Measurements from ENCODE around the gene SMARCD3.

The SMARCD3 gene

GRCh38 chr7:151237244-151238189, 11.0 kb downstream of the SMARCD3 start:
- no peak for DNase-seq (ENCODE audit: low read depth in 2 of 2)

GRCh38 chr7:151236406-151236805, 12.1 kb downstream of the SMARCD3 start:
- DNase-seq (ENCODE audit: low read depth in 2 of 2), result no peak

GRCh38 chr7:151235091-151235787, 13.3 kb downstream of the SMARCD3 start:
- DNase-seq (ENCODE audit: low read depth in 2 of 2), result no peak

- DNase-seq (ENCODE audit: low read depth in 2 of 2), result no peak
These were observed 14.7 kb downstream of the SMARCD3 start for GRCh38 chr7:151233804-151234203.

GRCh38 chr7:151232917-151233701, 15.4 kb downstream of the SMARCD3 start:
- peak; percentile 32 to 42 for DNase-seq (ENCODE audit: low read depth in 2 of 2)

GRCh38 chr7:151232091-151232916, 16.2 kb downstream of the SMARCD3 start, which contains the start of gene CHPF2:
TSS of gene CHPF2 (plus strand) at chr7:151232483. CDS start at chr7:151234012, 1,529 bp downstream.
- peak; percentile 83 to 84 for DNase-seq (ENCODE audit: low read depth in 2 of 2)

GRCh38 chr7:151231080-151231479, 17.4 kb downstream of the SMARCD3 start:
- no peak for DNase-seq (ENCODE audit: low read depth in 2 of 2)

GRCh38 chr7:151229249-151229648, 19.2 kb downstream of the SMARCD3 start:
- DNase-seq (ENCODE audit: low read depth in 2 of 2), result no peak

GRCh38 chr7:151228024-151228866, 20.2 kb downstream of the SMARCD3 start:
- DNase-seq (ENCODE audit: low read depth in 2 of 2), result no peak

GRCh38 chr7:151226875-151227782, 21.4 kb downstream of the SMARCD3 start, which contains the start of gene ABCF2:
TSS of gene ABCF2 (minus strand) at chr7:151227205. CDS start at chr7:151226458, 747 bp downstream.
- DNase-seq (ENCODE audit: low read depth in 2 of 2), result peak; percentile 95 to 98

GRCh38 chr7:151226560-151226874, 22.0 kb downstream of the SMARCD3 start:
- DNase-seq (ENCODE audit: low read depth in 2 of 2), result no peak

- DNase-seq (ENCODE audit: low read depth in 2 of 2), result no peak
These were observed 22.5 kb downstream of the SMARCD3 start for GRCh38 chr7:151225948-151226510.

- no peak for DNase-seq (ENCODE audit: low read depth in 2 of 2)
These were observed 24.8 kb downstream of the SMARCD3 start for GRCh38 chr7:151223728-151224127.

GRCh38 chr7:151218170-151218569, 30.3 kb downstream of the SMARCD3 start:
- no peak for DNase-seq (ENCODE audit: low read depth in 2 of 2)

- DNase-seq (ENCODE audit: low read depth in 2 of 2), result no peak
These were observed 33.1 kb downstream of the SMARCD3 start for GRCh38 chr7:151215396-151215795.

GRCh38 chr7:151213826-151214225, 34.7 kb downstream of the SMARCD3 start:
- no peak for DNase-seq (ENCODE audit: low read depth in 2 of 2)

- DNase-seq (ENCODE audit: low read depth in 2 of 2), result no peak
These were observed 35.9 kb downstream of the SMARCD3 start for GRCh38 chr7:151212626-151213025.

GRCh38 chr7:151211155-151211772, 37.2 kb downstream of the SMARCD3 start:
- no peak for DNase-seq (ENCODE audit: low read depth in 2 of 2)

Measured in stimulated activated CD8-positive, alpha-beta memory T cell treated with anti-CD3 and anti-CD28 coated beads, Interleukin-7, amount 100 ng/mL, for 1 hour (primary cell).